Coronary artery (tissue), 2 donors: ENCODE data around the gene TINAG.

Source experiments
- DNase-seq: peaks from one replicate; pipeline ENCODE4 v3.0.0-alpha.2; 2017; ENCODE audit warnings: low spot score
- H3K27ac ChIP-seq, 2 donors: fragments of 200-600 bp; sonication (generic); one replicate each; pipeline ENCODE4 v1.5.1; 2016 to 2019
- H3K4me3 ChIP-seq: fragments of 200-600 bp; sonication (generic); 2 replicates; pipeline ENCODE4 v1.5.1; 2016; ENCODE audit warnings: mild to moderate bottlenecking, moderate library complexity
- TF ChIP-seq, protein P1 (sequence below): fragments of 200-600 bp; sonication (generic); IDR thresholded peaks from one replicate; pipeline ENCODE4 v1.5.1; 2019; ENCODE audit warnings: antibody characterized with exemption

The TINAG gene

DNA sequence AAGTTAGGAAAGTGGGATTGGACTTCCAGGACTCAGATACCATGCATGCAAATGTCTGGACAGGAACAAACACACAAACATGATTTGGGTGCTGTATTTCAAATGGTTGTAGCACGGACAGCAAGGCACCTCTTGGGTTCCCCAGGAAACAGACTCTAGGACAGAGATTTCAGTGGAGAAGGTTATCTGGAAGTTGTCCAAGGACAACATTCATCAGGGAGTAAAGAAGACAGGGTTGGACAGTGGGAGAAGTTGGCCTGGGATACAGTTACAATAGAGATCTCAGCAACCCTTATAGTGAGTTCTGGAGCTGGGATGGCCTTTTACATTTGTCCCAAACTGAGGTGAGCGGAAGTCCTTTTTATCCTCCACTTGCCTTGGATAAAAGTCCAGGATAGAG, 19.8 kb upstream of the TINAG start:
- H3K4me3 ChIP-seq, result no peak overlapping the region
- TF ChIP-seq, protein P1, sequence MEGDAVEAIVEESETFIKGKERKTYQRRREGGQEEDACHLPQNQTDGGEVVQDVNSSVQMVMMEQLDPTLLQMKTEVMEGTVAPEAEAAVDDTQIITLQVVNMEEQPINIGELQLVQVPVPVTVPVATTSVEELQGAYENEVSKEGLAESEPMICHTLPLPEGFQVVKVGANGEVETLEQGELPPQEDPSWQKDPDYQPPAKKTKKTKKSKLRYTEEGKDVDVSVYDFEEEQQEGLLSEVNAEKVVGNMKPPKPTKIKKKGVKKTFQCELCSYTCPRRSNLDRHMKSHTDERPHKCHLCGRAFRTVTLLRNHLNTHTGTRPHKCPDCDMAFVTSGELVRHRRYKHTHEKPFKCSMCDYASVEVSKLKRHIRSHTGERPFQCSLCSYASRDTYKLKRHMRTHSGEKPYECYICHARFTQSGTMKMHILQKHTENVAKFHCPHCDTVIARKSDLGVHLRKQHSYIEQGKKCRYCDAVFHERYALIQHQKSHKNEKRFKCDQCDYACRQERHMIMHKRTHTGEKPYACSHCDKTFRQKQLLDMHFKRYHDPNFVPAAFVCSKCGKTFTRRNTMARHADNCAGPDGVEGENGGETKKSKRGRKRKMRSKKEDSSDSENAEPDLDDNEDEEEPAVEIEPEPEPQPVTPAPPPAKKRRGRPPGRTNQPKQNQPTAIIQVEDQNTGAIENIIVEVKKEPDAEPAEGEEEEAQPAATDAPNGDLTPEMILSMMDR, result no peak

DNA sequence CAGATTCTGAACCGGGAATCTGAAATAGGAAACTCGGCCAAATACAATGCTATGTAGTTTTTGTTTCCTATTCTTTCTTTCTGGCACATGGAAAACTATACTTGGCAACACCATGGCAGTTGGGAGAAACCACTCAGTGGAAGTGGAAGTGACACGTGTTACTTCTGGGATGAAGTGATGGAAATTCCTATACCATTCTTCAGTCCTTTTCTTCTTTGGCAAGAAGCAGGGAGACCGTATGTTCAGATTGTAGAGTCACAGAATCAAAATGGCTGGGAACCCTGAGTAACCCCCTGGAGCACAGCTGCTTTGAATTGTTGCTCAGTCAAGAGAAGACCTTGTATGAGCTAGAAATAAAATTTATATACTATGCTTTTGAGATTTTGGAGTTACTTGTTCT, 18.8 kb upstream of the TINAG start:
- H3K27ac ChIP-seq, result no peak overlapping the region
- TF ChIP-seq, protein P1, result no peak
- no peak overlapping the region for H3K4me3 ChIP-seq
- DNase-seq, result no peak

More for the DNA sequence above, 19.8 kb upstream of the TINAG start:
- DNase-seq, result no peak
- H3K27ac ChIP-seq, result no peak overlapping the region

DNA sequence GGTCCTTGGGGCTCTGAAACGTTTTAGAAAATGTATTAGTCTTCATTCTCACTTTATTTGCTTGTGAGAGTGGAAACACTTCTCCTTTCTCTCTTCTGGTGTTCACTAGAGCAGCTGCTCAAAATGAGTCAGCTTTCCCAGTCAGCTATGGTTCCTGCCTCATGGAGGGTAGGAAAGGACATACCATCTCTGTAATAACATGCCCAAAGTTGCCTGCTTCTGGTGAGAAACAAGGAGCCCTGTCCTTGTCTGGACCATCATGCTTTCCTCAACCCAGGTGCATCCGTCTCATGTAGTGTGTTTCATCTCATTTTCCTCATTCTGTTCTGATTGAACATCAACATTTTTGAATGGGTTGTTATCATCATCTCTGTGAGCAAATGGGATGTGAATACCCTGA, 17.1 kb upstream of the TINAG start:
- TF ChIP-seq, protein P1, result no peak
- H3K4me3 ChIP-seq, result no peak overlapping the region
- no peak for DNase-seq
- no peak overlapping the region for H3K27ac ChIP-seq

DNA sequence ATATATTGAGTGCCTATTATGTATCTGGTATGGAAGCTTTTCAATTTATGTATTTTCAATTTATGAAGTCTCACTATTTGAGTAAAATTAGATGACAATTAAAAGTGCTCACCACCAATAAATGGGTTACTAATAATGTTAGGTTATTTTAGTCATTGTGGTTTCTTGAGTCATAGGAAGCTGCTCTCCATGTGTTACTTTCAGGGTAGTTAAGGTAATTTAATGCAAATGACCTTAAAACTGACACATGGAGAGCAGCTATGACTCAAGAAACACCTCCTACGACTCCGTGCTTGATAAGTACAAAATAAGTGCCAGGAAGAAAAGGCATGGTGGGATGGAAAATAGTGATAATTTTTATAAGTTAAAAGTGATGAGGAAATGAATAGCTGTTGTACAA, 16.5 kb upstream of the TINAG start:
- TF ChIP-seq, protein P1, result no peak
- H3K4me3 ChIP-seq, result no peak overlapping the region
- no peak for DNase-seq
- H3K27ac ChIP-seq, result no peak overlapping the region

DNA sequence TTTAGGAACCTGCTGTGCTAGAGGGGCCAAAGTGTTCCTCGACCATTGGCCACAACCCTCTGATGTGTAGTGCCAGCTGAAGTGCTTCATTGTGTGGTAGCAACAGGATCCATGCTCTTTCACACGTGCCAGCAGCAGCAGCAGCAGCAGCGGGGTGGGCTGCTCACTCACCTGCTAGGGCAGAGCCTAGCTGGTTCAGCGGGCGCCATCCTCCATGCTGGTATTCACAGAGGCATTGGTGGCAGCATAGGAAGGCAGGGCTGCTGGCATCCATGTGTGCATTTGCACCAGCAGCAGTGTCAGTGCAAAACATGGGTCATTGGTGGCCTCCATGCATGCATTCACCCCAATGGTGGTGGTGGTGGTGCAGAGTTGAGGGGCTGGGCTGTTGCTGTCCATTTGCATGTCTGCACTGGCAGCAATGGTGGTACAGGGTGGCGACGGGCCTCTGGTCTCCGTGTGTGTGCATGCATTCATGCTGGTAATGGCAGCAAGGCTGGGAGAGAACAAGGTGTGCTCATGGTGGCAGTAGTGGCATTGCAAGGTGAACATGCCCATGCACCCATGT, 13.2 kb upstream of the TINAG start:
- no peak for DNase-seq
- no peak overlapping the region for H3K27ac ChIP-seq
- no peak overlapping the region for H3K4me3 ChIP-seq
- TF ChIP-seq, protein P1, result no peak

DNA sequence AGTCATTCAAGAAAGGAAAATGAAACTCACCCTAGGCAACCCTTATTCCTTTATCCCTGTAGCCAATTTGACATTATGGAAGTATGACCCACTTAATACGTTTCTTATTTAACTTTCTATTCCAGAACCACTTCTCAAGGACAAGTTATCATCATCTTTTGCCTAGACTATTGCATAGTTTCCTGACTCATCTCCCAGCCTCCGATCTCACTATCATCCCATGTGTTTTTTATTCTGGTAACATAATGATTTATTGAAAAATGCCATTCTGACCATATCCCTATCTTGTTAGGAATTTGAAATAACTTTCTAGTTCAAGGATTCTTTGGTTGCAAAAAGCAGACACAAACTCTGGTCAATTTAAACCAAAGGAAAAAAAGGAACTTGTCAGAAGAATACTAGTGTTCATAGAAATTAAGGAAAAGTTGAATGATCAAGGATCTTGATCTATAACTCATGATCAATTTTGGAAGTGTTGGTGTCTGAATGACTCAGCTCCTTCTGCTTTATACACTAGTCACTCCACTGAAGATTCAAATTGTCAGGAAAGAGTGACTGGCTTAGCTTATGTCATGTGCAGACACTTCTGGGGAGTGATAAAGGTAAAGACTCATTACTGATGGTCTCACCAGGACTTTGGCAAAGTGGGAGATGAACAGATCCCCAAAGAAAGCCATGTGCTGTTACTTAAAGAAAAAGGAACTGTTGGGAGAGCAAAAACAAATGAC, 8.5 kb upstream of the TINAG start:
- DNase-seq, result no peak
- Histone ChIP-seq H3K27ac (no peak overlapping the region), H3K4me3 (no peak overlapping the region)
- TF ChIP-seq, protein P1, result no peak

DNA sequence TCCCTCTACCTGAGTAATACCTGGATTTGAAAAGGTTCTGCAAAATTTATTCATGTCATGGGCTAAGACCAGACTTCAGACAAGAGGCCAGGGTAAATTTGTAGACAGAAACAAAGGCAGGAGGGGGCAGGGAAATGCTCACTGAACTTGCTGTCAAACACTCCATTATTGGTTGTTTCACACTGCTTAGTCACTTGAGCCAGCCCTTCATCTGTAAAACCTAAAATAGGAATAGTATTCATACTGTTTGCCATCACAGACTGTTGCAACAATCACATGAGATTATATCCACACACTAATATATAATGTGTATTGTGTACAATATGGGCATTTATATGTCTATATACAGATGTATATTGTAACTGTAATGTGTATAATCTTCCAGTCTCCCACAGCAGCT, 6.5 kb upstream of the TINAG start:
- TF ChIP-seq, protein P1, result no peak
- no peak overlapping the region for H3K27ac ChIP-seq
- H3K4me3 ChIP-seq, result no peak overlapping the region
- DNase-seq, result no peak
